Ovary (tissue), 1 donor: ENCODE data around the gene MOBP.

Experiments
- EP300 ChIP-seq: sonication (generic); formaldehyde crosslinking; IDR thresholded peaks from one replicate; pipeline ENCODE4 v1.6.1; 2017; ENCODE audit warnings: antibody characterized with exemption
- POLR2A ChIP-seq: fragments of 450-650 bp; IDR thresholded peaks from one replicate; pipeline ENCODE4 v1.6.1; 2017; ENCODE audit warnings: antibody characterized with exemption, mild to moderate bottlenecking, moderate library complexity

GRCh38 chr3:39434574-39434973 lies 32.9 kb upstream of the MOBP start:
- TF ChIP-seq POLR2A (no peak), EP300 (no peak)
